Lung (tissue), 12 donors: Measurements from ENCODE around the gene PSMD12. TPM values are rescaled to one million over a fixed set of nuclear protein-coding genes. Genes with fewer than 3 reads are reported as not detected.

Source experiments
- ATAC-seq: fragments of 200-7000 bp; cut with Tn5 transposase; one replicate; pipeline ENCODE4 v1.9.1; 2020; ENCODE audit warnings: moderate number of reproducible peaks; ENCODE audit not compliant: insufficient read depth, low FRiP score
- DNase-seq, 3 donors: peaks; one replicate each; pipeline ENCODE4 v3.0.0-alpha.2; 2013 to 2017
- H3K27ac ChIP-seq, 2 donors: one replicate each; pipeline ENCODE4 v1.5.1; 2013; ENCODE audit warnings: mild to moderate bottlenecking in 2 of 2, moderate library complexity in 2 of 2, control low read depth in 1 of 2, inconsistent platforms in 1 of 2, low read depth in 1 of 2, low read length in 1 of 2
- H3K27me3 ChIP-seq, 3 donors: one replicate each; pipeline ENCODE4 v1.5.1; 2013; ENCODE audit warnings: low read length in 2 of 3; ENCODE audit not compliant: control insufficient read depth in 3 of 3, insufficient read depth in 3 of 3
- H3K36me3 ChIP-seq, 4 donors: one replicate each; pipeline ENCODE4 v1.5.1; 2013; ENCODE audit warnings: low read length in 4 of 4, mild to moderate bottlenecking in 1 of 4, moderate library complexity in 1 of 4; ENCODE audit not compliant: control insufficient read depth in 4 of 4, insufficient read depth in 4 of 4
- H3K4me1 ChIP-seq, 5 donors: one replicate each; pipeline ENCODE4 v1.5.1; 2013; ENCODE audit warnings: low read length in 5 of 5, mild to moderate bottlenecking in 2 of 5, moderate library complexity in 1 of 5; ENCODE audit not compliant: control insufficient read depth in 5 of 5, insufficient read depth in 5 of 5
- H3K4me3 ChIP-seq: one replicate; pipeline ENCODE4 v1.5.1; 2013; ENCODE audit warnings: mild to moderate bottlenecking, control low read depth, moderate library complexity
- H3K9ac ChIP-seq, 2 donors: one replicate each; pipeline ENCODE4 v1.5.1; 2013; ENCODE audit warnings: low read length in 2 of 2, control low read depth in 1 of 2; ENCODE audit not compliant: insufficient read depth in 1 of 2
- H3K9me3 ChIP-seq, 4 donors: one replicate each; pipeline ENCODE4 v1.5.1; 2013; ENCODE audit warnings: low read length in 3 of 4, mild to moderate bottlenecking in 1 of 4, moderate library complexity in 1 of 4; ENCODE audit not compliant: control insufficient read depth in 4 of 4, insufficient read depth in 3 of 4
- CTCF ChIP-seq: IDR thresholded peaks from 2 replicates; pipeline ENCODE4 v1.5.1; 2012; ENCODE audit warnings: mild to moderate bottlenecking; ENCODE audit errors: control extremely low read depth, extremely low read depth
- WGBS, 2 donors: extraction: QIAGEN DNeasy Blood & Tissue Kit; methylation state at CpG; one replicate each; pipeline ENCODE4 v1.1.7; 2013; 5-methylcytosine and 5-hydroxymethylcytosine counted together
- polyA plus RNA-seq, 2 donors: library from polyadenylated mRNA; stranded (reverse); fragments of 200-250 nt; gene quantifications; one replicate each; pipeline ENCODE4 v1.2.1, GENCODE V29; 2013
- total RNA-seq, 2 donors: library from RNA; depleted of rRNA in 1 of 2; stranded (reverse); fragments of >200 nt in 1 of 2; gene quantifications; one replicate each; pipeline ENCODE4 v1.2.1, GENCODE V29; 2014 to 2021
- donor health status: control.
- donor health status: control.
- donor health status: Bipolar disorder and iron deficiency.
- donor health status: healthy.
- donor health status: DM: yes; HTN: yes; CAD: no.

PSMD12 gene
- total and polyA plus RNA-seq, 4 donors, result 27.3 to 47.8 (median 37.2) TPM

- H3K27ac ChIP-seq, result no peak overlapping the region
These were observed 33.3 kb upstream of the PSMD12 start for GRCh38 chr17:67399676-67400075.

DNA sequence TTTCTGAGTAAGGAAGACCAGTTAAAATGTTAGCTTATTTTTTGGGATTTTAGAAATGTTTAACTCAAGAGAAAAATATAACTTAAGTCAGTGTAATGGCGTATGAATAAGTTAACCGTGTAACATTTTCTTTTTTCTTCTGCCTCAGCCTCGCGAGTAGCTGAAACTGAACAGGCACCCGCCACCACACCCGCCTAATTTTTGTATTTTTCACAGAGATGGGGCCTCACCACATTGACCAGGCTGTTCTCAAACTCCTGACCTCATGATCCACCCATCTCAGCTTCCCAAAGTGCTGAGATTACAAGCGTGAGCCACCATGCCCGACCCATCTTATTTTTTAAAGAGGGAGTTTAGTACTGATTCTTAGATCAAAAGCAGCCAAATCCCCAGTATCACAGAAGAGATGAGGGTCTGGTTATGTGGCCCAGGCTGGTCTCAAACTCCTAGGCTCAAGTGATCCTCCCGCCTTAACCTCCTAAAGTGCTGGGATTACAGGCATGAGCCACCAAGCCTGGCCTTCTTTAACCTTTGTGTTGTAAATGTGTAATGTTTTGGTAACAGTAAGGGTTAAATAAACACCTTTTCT, 27.5 kb upstream of the PSMD12 start:
- no peak overlapping the region for H3K9ac ChIP-seq
- no peak overlapping the region for H3K4me3 ChIP-seq
- no peak for TF ChIP-seq CTCF
- H3K36me3 ChIP-seq, result peaks cover 0 to 3% (median 0%) of the 10 kb centered on the region in 4 donors
- peaks cover 0 to 10% (median 8%) of the 10 kb centered on the region in 5 donors for H3K4me1 ChIP-seq
- no peaks in the 10 kb centered on the region for H3K9me3 ChIP-seq
- WGBS, 2 donors, result 95 to 96% methylated on average over 9 of the region's 9 CpGs
- ATAC-seq, result no peak
- H3K27me3 ChIP-seq, result no peaks in the 10 kb centered on the region
- no peak overlapping the region for H3K27ac ChIP-seq
- no peak for DNase-seq

More at GRCh38 chr17:67399676-67400075, 33.3 kb upstream of the PSMD12 start:
- no peak for DNase-seq
- Histone ChIP-seq H3K9ac (no peak overlapping the region), H3K4me3 (no peak overlapping the region), H3K36me3 (no peaks in the 10 kb centered on the region), H3K9me3 (no peaks in the 10 kb centered on the region), H3K27me3 (no peaks in the 10 kb centered on the region), H3K4me1 (peaks cover 0 to 7% (median 2%) of the 10 kb centered on the region in 5 donors)
- WGBS, 2 donors, result 79 to 91% methylated on average over 3 of the region's 3 CpGs
- TF ChIP-seq CTCF, result no peak
- ATAC-seq, result no peak

GRCh38 chr17:67392111-67392510, 25.7 kb upstream of the PSMD12 start:
- ATAC-seq, result no peak
- 97 to 98% methylated on average over 6 of the region's 6 CpGs for WGBS, 2 donors
- Histone ChIP-seq H3K27ac (no peak overlapping the region), H3K4me1 (peaks cover 0 to 10% (median 8%) of the 10 kb centered on the region in 5 donors), H3K36me3 (peaks cover 0 to 3% (median 0%) of the 10 kb centered on the region in 4 donors), H3K27me3 (no peaks in the 10 kb centered on the region), H3K4me3 (no peak overlapping the region), H3K9ac (no peak overlapping the region), H3K9me3 (no peaks in the 10 kb centered on the region)
- TF ChIP-seq CTCF, result no peak
- no peak for DNase-seq
